ENCODE results near the gene EFCC1. TPM values are rescaled to one million over a fixed set of nuclear protein-coding genes. Genes with fewer than 3 reads are reported as not detected.

EFCC1 gene
- total RNA-seq, 2 donors from 2014 or later: 0.31 to 0.93 TPM

DNA sequence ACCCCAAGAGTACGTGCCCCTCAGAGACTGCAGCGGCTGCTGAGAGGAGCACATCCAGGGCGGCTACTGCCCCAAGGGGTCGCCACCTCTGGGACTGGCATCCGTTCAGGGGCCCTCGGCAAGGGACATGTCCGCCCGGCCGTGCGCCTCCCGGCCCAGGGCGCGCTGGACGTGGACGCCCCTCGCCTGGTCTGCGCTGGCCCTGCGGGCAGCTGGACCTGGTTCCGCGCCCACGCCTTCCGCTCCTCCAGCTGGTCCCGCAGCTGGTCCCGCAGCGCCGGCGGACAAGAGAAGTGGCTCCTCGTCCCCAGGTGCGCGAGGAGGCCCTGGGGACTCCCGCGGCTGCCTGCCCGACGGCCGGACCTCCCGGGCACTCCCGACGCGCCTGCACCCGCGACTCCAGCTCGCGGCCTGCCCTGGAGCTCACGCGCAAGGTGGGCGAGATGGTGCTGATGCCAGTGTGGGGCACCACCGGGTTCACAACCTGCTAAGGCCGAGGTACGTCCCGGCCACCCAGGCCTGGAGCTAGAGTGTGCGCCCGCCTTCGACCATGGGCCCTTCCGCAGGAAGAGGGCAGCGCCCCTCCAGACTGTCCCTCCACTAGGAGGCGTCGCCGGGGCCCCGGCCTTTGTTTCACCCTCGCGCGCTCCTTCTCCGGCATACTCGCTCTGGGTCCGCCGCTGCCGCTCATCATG lies 45.1 kb downstream of the EFCC1 start:
- H3K4me3 ChIP-seq (ENCODE audit: low read length): no peak overlapping the region
- H3K9me3 ChIP-seq (ENCODE audit: control insufficient read depth, low read length): no peaks in the 10 kb centered on the region
- 95 to 97% methylated on average over 42 to 67 of the region's 67 CpGs for WGBS, 2 experiments (ENCODE audit: insufficient coverage in 1 of 2, insufficient read length in 1 of 2)

DNA sequence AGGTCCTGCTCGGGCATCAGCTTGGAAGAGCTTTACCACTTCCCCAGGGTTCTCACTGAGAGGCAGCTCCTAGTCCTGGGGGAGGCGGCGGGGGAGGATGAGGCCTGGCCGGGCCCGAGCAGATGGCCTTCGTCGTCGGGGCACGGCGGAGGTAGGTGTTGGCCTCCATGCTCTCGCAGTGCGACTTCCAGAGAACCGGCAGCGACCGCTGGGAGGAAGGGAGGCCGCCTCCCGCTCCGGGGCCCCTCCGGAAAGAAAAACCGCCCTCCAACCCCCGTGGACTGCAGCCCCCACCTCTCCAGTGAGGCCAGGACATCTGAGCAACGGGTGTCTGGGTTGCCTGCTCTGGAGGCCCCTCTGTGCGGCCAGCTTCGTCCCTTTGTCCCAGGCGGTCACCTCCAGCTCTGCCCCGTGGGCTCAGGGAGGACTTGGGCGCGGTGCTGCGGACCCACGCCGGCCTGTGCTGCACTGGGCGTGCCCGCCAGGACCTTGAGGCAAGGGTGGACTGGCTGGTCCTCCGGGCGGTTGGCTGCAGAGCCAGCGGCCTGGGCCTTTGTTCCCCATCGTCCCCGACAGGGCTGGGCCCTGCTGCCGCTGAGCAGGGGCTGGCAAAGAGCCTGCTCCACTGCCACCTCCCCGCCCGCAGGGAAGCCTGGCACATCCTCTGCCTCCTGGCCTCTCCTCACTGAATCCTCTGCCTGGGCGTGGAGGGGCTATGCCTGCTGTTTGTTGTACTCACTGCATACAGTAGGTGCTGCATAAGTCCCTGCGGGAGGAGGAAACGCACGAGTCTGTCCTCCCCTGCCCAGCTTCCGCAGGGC lies 45.8 kb downstream of the EFCC1 start:
- Histone ChIP-seq H3K4me1 (ENCODE audit: control insufficient read depth, insufficient read depth, low read length) (peaks cover under 1% of the 10 kb centered on the region), H3K27ac (ENCODE audit: low read depth, low read length) (no peak overlapping the region), H3K9ac (ENCODE audit: extremely low read depth, low read length, poor library complexity, severe bottlenecking) (no peak overlapping the region), H3K4me3 (ENCODE audit: low read length) (no peak overlapping the region), H3K27me3 (ENCODE audit: control insufficient read depth, insufficient read depth, low read length, poor library complexity, severe bottlenecking) (no peaks in the 10 kb centered on the region), H3K36me3 (ENCODE audit: control insufficient read depth, insufficient read depth, low read length) (no peaks in the 10 kb centered on the region), H3K9me3 (ENCODE audit: control insufficient read depth, low read length) (no peaks in the 10 kb centered on the region)
- peaks cover 4% of the 10 kb centered on the region for H3K36me3 Mint-ChIP-seq (ENCODE audit: low read depth)
- H3K27ac Mint-ChIP-seq: no peak overlapping the region
- peaks cover 5% of the 10 kb centered on the region for H3K4me1 Mint-ChIP-seq
- peaks cover 37% of the 10 kb centered on the region for H3K27me3 Mint-ChIP-seq (ENCODE audit: insufficient read depth)
- TF ChIP-seq CTCF (conservative IDR thresholded peaks at IDR 0.05): no peak
- peaks cover 12% of the 10 kb centered on the region for H3K9me3 Mint-ChIP-seq
- DNase-seq: no peak
- H3K4me3 Mint-ChIP-seq: no peak overlapping the region
- WGBS, 2 experiments (ENCODE audit: insufficient coverage in 1 of 2, insufficient read length in 1 of 2): 94 to 96% methylated on average over 38 to 46 of the region's 46 CpGs

More for the DNA sequence above, 45.1 kb downstream of the EFCC1 start:
- Histone ChIP-seq H3K4me1 (ENCODE audit: control insufficient read depth, insufficient read depth, low read length) (no peaks in the 10 kb centered on the region), H3K27me3 (ENCODE audit: control insufficient read depth, insufficient read depth, low read length, poor library complexity, severe bottlenecking) (no peaks in the 10 kb centered on the region), H3K27ac (ENCODE audit: low read depth, low read length) (no peak overlapping the region), H3K36me3 (ENCODE audit: control insufficient read depth, insufficient read depth, low read length) (no peaks in the 10 kb centered on the region), H3K9ac (ENCODE audit: extremely low read depth, low read length, poor library complexity, severe bottlenecking) (no peak overlapping the region)
- TF ChIP-seq CTCF (conservative IDR thresholded peaks at IDR 0.05): peak; percentile 67
- Mint-ChIP-seq H3K4me3 (no peak overlapping the region), H3K27me3 (ENCODE audit: insufficient read depth) (peaks cover 37% of the 10 kb centered on the region), H3K4me1 (no peaks in the 10 kb centered on the region), H3K36me3 (ENCODE audit: low read depth) (peaks cover 4% of the 10 kb centered on the region), H3K27ac (no peak overlapping the region), H3K9me3 (peaks cover 12% of the 10 kb centered on the region)
- DNase-seq: peak; percentile 81

DNA sequence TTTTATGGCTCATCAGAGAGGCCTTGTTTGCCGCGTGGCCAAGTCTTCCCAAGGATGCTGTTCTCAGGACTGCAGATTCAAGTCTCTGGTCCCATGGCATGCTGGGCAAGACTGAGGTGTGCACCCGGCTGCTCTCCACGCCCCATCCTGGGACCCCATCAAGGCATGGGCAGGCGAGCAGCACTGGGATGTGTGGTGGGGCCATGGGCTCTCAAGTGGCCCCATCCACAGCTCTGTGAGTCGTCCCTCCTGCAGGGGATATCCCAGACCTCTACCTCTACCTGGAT lies 46.4 kb downstream of the EFCC1 start:
- H3K9ac ChIP-seq (ENCODE audit: extremely low read depth, low read length, poor library complexity, severe bottlenecking): no peak overlapping the region
- H3K4me3 ChIP-seq (ENCODE audit: low read length): no peak overlapping the region
- Mint-ChIP-seq H3K36me3 (ENCODE audit: low read depth) (peaks cover 4% of the 10 kb centered on the region), H3K4me1 (peaks cover 8% of the 10 kb centered on the region), H3K9me3 (peaks cover 12% of the 10 kb centered on the region), H3K27ac (no peak overlapping the region), H3K4me3 (no peak overlapping the region), H3K27me3 (ENCODE audit: insufficient read depth) (peaks cover 35% of the 10 kb centered on the region)
- H3K4me1 ChIP-seq (ENCODE audit: control insufficient read depth, insufficient read depth, low read length): peaks cover 4% of the 10 kb centered on the region
- no peaks in the 10 kb centered on the region for H3K36me3 ChIP-seq (ENCODE audit: control insufficient read depth, insufficient read depth, low read length)
- no peak overlapping the region for H3K27ac ChIP-seq (ENCODE audit: low read depth, low read length)
- peak; percentile 31 for DNase-seq
- 83 to 89% methylated on average over 2 to 6 of the region's 6 CpGs for WGBS, 2 experiments (ENCODE audit: insufficient coverage in 1 of 2, insufficient read length in 1 of 2)
- no peak for TF ChIP-seq CTCF (conservative IDR thresholded peaks at IDR 0.05)
- H3K27me3 ChIP-seq (ENCODE audit: control insufficient read depth, insufficient read depth, low read length, poor library complexity, severe bottlenecking): no peaks in the 10 kb centered on the region
- H3K9me3 ChIP-seq (ENCODE audit: control insufficient read depth, low read length): no peaks in the 10 kb centered on the region

All from endodermal cell (in vitro differentiated cells).